ENCODE measurements around the gene MANEAL.

Gene MANEAL

GRCh38 chr1:37831109-37831508 is 37.5 kb downstream of the MANEAL start:
- no peak for DNase-seq

DNA sequence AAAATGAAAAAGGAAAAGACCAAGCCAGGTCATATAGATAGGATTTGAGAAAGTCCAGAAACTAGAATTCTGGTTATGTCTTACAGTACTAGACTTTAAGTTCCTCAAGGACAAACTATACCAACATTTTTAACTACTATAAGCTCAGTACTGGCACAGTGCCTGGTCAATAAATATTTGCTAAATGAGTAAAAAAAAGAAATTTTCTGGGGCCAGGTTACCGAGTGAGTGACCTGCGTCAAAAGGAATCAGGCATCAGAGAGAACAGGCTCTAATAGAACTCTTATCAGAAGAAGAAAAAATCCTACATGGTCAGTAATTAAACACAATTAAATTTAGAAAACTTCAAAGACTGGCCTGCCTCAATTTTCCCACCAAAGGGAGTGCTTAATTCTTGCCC is 38.2 kb downstream of the MANEAL start:
- no peak for DNase-seq

DNA sequence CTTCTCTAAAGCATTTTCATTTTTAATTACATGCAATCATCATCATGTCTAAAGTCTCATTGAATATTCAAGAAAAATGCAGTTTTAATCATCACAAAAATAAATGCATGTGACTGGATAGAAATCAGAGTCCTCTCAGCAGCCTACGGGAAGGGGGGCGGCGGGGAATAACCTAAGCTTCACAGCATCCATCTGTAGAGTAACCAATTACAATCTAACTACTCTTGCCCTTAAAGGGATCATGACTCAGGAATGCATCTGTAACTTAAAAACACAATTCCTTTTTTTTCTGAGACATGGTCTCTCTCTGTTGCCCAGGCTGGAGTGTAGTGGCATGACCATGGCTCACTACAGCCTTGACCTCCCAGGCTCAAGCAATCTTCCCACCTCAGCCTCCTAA is 43.1 kb downstream of the MANEAL start:
- DNase-seq = no peak

- DNase-seq = no peak
Measured at GRCh38 chr1:37839676-37840075, 46.0 kb downstream of the MANEAL start.

- DNase-seq = no peak
Measured at GRCh38 chr1:37840711-37841110, 47.1 kb downstream of the MANEAL start.

- no peak for DNase-seq
Measured at GRCh38 chr1:37841652-37842051, 48.0 kb downstream of the MANEAL start.

- no peak for DNase-seq
Measured at GRCh38 chr1:37844536-37844935, 50.9 kb downstream of the MANEAL start.

GRCh38 chr1:37845049-37845646 is 51.5 kb downstream of the MANEAL start:
- DNase-seq = no peak

DNA sequence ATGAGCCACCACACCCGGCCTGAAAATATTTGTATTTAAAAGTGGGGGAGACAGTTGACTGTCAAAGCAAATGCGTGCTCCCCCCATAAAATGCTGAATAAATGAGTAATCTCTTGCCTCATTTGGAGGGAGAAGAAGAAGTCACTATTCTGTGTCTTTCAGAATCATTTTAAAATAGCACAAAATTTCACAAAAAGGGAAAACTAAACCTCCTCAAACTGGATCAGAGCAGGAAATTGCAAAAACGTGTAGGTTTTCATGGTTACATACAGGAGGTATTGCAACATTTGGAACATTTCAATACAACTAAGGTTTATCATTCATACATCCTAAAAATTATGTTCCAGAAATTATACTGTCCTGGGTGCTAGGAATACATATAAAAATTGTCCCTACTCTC is 52.1 kb downstream of the MANEAL start:
- no peak for DNase-seq

DNA sequence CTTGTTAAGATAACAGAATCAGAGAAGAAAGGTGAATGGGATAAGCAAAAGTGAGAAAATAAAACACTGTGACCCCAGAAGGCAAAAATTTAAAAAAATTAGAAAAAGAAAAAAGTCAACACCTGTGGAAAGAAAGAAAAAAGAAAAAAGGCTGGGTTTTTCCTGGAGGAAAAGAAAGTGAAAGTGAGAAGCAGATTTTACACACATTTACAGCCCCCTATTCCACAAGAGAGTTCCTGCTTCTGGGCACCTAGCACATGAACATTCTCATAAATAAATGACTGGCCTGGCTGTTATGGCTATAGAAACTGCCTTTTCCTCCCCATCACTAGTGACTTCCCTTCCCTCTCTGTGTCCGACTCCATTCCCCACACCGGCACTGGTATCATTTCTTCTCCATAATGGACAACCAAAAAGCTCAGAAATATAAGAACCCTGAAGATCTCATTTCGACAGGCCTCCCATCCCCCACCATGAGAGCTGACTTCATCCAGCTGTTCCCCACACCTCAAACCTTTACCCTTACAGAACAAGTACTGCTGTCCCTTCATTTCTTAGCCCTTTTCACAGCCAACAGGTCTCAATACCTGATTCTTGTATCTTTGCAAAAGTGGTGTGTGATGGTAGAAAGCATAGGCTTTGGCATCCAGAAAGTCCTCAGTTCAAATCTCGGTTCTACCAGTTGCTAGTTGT is 53.1 kb downstream of the MANEAL start:
- DNase-seq = no peak

- DNase-seq = no peak
Measured at GRCh38 chr1:37849480-37849879, 55.8 kb downstream of the MANEAL start.

- no peak for DNase-seq
Measured at GRCh38 chr1:37850352-37850955, 56.8 kb downstream of the MANEAL start.

Data from CD4-positive, alpha-beta T cell treated with Interleukin-4 for 1 hour (primary cell).